Esophagus muscularis mucosa (tissue), 3 donors: Measurements from ENCODE around the gene ABCC4.

Source experiments
- POLR2A ChIP-seq: fragments of 450-650 bp; IDR thresholded peaks from one replicate; pipeline ENCODE4 v1.6.1; 2017; ENCODE audit warnings: antibody characterized with exemption, moderate library complexity, mild to moderate bottlenecking, low read depth
- POLR2AphosphoS5 ChIP-seq, 2 donors: sonication (generic); formaldehyde crosslinking; IDR thresholded peaks; one replicate each; pipeline ENCODE4 v1.6.1; 2017; ENCODE audit warnings: antibody characterized with exemption in 2 of 2
- TF ChIP-seq, protein P1 (sequence below), 3 experiments: fragments of 200-600 bp in 2 of 3; fragments of 450-650 bp in 1 of 3; sonication (generic) in 2 of 3; IDR thresholded peaks; one replicate each; pipeline ENCODE4 v1.5.1; 2017 to 2019; ENCODE audit warnings: antibody characterized with exemption in 3 of 3, mild to moderate bottlenecking in 2 of 3, moderate library complexity in 1 of 3

DNA sequence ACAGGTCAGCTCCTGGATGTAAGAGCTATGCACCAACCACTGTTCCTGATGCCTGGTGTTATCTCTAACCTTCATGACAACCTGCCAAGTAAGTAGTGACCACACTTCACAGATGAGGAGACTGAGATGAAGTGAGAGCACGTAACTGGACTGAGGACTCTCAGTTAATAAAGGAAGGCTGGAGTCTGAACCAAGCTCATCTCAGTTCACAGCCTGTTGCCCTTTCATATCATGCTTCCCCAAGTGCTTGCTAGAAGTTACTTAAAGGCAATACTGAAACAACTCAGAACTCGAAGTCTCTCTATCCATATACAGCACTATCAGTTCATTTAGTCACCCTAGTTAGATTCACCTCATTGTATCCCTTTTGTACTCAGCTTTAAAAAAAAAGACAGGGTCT, 119.7 kb downstream of the ABCC4 start:
- TF ChIP-seq POLR2AphosphoS5 (IDR thresholded peaks at IDR 0.05) = no peak
- TF ChIP-seq, protein P1, sequence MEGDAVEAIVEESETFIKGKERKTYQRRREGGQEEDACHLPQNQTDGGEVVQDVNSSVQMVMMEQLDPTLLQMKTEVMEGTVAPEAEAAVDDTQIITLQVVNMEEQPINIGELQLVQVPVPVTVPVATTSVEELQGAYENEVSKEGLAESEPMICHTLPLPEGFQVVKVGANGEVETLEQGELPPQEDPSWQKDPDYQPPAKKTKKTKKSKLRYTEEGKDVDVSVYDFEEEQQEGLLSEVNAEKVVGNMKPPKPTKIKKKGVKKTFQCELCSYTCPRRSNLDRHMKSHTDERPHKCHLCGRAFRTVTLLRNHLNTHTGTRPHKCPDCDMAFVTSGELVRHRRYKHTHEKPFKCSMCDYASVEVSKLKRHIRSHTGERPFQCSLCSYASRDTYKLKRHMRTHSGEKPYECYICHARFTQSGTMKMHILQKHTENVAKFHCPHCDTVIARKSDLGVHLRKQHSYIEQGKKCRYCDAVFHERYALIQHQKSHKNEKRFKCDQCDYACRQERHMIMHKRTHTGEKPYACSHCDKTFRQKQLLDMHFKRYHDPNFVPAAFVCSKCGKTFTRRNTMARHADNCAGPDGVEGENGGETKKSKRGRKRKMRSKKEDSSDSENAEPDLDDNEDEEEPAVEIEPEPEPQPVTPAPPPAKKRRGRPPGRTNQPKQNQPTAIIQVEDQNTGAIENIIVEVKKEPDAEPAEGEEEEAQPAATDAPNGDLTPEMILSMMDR (IDR thresholded peaks at IDR 0.05) = no peak
- no peak for TF ChIP-seq POLR2A
